Amniotic stem cell (primary cell): ENCODE data around the gene PARP11.
"Not testable (repeated sequence)": the region's sequence is repeated elsewhere in the genome, so short reads cannot be mapped to it uniquely, and the experiment has no call there.

ENCODE experiments used
- DNase-seq: peaks from one replicate; lab custom pipeline; 2025; lab: John Stamatoyannopoulos, UW

The PARP11 gene

GRCh38 chr12:3882896-3883564, 9.8 kb upstream of the PARP11 start:
- no peak for DNase-seq

DNA sequence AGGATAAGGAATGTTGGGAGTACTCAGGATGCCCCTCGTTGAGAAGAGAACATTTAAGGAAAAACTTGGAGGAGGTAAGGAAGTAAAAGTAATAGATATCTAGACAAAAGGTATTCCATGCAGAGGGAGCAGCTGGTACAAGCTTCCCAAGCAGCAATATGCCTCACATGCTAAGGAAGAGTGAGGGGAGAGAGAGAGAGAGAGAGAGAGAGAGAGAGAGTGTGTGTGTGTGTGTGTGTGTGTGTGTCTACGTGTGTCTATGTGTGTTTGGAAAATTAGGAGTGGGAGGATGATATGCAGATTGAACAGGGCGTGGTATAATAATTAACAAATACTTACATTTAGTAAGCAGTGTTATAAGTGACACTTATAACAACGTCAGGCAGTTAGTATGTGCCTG, 9.2 kb upstream of the PARP11 start:
- DNase-seq: no peak

GRCh38 chr12:3881281-3881950, 8.2 kb upstream of the PARP11 start:
- no peak for DNase-seq

- no peak for DNase-seq
These were observed 6.6 kb upstream of the PARP11 start for GRCh38 chr12:3879846-3880245.

- no peak for DNase-seq
These were observed 1.8 kb downstream of the PARP11 start for GRCh38 chr12:3871356-3871755.

DNA sequence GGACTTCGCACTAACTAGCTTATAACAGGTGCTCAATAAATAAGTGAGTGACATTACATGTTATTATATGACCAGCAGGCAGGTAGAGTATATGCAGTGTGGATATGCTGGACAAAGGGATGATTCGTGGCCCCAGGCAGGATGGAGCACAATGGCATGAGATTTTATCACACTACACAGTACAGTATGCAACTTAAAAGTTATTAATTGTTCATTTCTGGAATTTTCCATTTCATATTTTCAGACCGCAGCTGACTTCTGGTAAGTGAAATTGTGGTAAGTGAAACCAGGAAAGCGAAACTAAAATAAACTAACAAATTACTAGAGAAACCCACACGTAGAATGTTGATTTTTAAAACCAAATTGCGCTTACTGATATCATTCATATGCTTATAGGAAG, 3.3 kb downstream of the PARP11 start:
- DNase-seq: no peak

DNA sequence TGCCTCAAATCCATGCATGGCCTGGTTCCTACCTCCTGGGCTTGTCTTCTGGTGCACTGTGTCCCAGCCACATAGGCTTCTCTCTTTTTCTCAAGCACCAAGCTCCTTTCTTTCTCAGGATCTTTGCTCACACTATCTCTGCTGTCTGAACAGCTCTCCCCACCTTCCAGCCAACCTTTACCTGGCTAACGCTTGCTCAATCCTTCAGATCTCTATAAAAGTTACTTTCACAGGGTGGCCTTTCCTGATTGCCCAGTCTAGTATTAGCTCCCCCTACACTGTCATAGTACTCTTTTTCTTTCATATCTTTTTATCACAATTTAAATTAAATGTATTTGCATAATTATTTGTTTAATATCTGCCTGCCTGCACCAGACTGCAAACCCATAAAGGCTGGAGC, 3.8 kb downstream of the PARP11 start:
- DNase-seq: no peak

- DNase-seq: no peak
These were observed 9.4 kb downstream of the PARP11 start for GRCh38 chr12:3863756-3864155.

- no peak for DNase-seq
These were observed 30.7 kb downstream of the PARP11 start for GRCh38 chr12:3842517-3842916.

- no peak for DNase-seq
These were observed 31.4 kb downstream of the PARP11 start for GRCh38 chr12:3841783-3842182.

- DNase-seq: not testable (repeated sequence)
These were observed 32.4 kb downstream of the PARP11 start for GRCh38 chr12:3840833-3841232.

DNA sequence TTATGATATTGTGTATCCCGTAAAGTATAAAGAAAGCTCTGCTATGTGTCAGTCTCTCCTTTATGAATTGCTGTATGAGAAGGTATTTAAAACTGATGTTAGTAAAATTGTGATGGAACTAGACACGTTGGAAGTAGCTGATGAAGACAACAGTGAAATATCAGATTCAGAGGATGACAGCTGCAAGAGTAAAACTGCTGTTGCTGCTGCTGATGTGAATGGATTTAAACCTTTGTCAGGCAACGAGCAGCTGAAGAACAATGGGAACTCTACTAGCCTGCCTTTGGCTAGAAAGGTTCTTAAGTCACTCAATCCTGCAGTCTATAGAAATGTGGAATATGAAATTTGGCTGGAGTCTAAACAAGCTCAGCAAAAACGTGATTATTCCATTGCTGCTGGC, 33.5 kb downstream of the PARP11 start:
- DNase-seq: not testable (repeated sequence)

DNA sequence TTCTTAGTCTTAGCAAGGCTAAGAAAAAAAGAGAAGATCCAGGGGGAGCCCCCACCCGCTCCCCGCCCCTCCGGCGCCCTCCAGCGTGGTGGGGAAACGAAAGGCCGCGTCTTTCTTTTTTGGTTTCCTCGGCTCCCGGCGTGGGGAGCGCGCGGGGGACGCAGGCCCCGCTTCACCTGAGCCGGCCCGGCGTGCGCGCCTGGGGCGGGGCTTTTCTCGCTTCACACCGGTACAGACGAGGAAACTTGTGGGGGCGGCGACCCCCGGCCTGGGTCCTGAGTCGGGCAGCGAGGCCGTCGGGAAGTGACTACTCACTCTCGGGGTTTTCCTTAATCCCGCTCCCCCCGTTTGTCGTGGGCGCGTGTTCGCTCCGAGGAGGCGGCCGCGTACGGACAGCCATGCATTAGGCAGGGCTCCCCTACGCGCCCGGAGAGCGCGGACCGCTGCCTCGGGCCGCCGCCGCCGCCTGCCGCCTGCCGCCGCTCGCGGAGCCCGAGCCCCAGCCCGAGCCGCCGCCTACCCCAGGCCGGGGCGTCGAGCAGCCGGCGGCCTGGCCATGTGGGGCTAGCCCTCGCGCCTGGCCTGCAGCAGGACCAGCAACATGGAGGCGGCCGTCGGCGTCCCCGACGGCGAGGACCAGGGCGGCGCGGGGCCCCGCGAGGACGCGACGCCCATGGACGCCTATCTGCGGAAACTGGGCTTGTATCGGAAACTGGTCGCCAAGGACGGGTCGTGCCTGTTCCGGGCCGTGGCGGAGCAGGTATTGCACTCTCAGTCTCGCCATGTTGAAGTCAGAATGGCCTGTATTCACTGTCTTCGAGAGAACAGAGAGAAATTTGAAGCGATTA, 34.3 kb downstream of the PARP11 start:
- not testable (repeated sequence) for DNase-seq

DNA sequence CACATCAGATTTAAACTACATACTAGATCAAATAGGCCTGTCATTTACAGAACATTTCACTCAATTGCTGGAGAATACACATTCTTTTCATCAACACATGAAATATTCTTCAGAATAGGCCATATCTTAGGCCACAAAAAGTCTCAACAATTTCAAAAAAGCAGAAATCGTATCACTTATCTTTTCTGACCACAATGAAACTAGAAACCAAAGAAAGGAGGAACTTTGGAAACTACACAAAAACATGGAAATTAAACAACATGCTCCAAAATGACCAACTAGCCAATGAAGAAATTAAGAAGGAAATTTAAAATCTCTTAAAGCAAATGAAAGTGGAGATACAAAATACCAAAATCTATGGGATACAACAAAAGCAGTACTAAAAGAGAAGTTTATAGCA, 35.1 kb downstream of the PARP11 start:
- DNase-seq: no peak

GRCh38 chr12:3837049-3837448, 36.1 kb downstream of the PARP11 start:
- DNase-seq: no peak

- no peak for DNase-seq
These were observed 36.6 kb downstream of the PARP11 start for GRCh38 chr12:3836641-3837040.

- no peak for DNase-seq
These were observed 37.3 kb downstream of the PARP11 start for GRCh38 chr12:3835914-3836313.

DNA sequence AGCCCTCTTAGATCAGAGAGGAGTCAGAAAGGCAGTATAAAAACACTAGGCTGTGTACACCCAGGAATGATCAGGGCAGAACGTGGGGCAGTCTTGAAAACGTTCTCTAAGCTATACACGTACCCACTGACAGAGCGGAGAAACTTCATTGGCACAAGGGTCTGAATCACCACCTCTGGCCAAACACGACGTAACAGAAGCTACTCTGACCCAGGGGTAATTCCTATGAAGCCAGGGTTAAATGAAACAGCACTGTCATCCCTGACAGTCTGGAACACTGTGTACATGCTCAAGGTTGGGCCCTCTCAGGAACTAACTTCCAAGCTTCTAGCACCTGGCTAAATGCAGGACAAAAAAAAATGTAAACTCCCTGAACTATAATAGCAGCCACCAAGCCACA, 38.4 kb downstream of the PARP11 start:
- DNase-seq: no peak

DNA sequence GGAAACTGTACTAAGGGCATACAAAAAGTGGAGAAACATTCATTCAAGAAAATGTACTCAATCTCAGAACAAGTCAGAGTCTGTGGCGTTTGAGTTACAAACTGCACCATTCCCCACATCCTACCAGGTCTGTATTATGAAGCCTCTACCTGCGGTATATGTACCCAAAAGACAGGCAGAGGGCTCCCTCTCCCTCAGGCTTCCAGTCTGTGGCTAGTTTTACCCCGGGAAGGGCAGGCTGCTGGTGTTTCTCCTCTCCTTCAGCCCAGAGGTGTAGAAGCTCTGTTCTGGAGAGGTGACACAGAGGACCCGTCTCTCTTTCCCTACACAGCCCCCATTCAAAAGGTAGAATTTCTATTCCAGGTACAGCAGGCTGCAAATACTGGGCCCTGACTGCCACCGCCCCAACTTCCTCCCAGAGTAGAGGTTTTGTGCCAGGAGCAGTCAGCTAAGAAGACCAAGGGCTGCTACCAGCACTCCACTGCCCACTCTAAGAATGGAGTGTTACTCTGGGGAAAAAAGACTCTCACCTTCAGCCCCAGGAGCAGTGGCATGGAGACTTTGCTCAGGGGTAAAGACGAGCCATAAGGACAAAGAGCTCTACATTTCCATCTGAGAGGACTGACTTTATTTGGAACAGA, 39.4 kb downstream of the PARP11 start:
- DNase-seq: no peak

DNA sequence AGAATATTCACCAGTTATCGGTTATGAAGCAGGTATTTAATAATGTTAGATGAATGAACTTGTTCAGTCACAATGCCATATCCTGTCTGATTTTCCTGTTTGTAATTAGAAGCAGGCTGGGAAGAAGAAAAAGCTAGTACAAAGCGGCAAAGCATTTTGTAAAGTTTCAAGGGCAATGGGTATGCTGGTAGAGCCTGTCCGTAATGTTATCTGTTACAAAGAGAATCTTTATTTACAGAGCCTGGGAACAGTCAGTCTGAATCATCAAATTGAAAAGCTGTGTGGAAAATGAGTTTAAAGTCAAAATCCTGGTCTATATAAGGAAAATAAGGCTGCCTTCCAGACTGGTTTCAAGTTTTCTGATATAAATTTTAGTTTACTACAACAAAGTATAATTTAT, 40.5 kb downstream of the PARP11 start:
- DNase-seq: no peak

- no peak for DNase-seq
These were observed 44.3 kb downstream of the PARP11 start for GRCh38 chr12:3828888-3829287.

DNA sequence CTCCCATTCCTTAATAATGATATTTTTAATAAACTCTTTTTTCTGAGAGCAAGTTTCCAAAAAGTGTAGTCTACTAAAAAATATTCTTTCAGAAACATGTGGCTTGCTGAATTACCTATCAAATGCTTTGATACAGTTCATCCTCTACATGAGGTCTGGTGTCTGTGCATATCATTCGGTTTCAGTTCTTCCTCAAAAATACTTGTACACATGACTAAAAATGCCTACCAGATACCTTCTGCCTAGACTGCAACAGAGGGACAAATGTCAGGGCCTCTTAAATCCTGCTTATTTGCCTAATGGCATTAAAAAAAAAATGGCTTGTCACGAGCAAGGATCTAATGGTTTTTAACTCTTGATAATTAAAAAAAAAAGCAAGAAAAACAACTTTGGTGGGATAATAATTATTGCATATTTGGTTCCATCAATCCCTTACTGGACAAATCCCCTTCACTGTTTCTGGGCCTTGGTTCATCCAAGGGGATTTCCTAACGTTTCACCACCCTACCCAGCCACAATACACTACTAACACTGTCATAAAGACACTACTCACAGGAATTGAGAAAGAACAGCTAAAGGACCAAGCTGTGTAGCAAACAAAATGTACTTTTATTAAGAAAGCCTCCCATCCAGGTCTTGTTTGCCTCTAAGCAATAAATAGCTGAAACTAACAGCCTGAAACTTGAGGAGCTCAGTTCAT, 45.7 kb downstream of the PARP11 start:
- no peak for DNase-seq
